MCF 10A (cell line): Measurements from ENCODE around the gene PICK1. TPM values are rescaled to one million over a fixed set of nuclear protein-coding genes. Genes with fewer than 3 reads are reported as not detected.

Source experiments
- BruUV-seq: library from RNA; stranded (reverse); fragments of 400-500 nt; replicated peaks from 2 replicates; lab custom pipeline; 2021; lab: Mats Ljungman, UMichigan
- CTCF ChIA-PET: fragments of 300-600 bp; sonication (Branson Sonifier 250); formaldehyde crosslinking; extraction: SDS; loops from one replicate; lab custom pipeline; 2021; ENCODE audit warnings: antibody characterized with exemption, inconsistent platforms; lab: Yijun Ruan, JAX
- POLR2A ChIA-PET: fragments of 300-600, 350-650 bp; sonication (Branson Sonifier 250); formaldehyde crosslinking; extraction: SDS; loops from one replicate; lab custom pipeline; 2020; ENCODE audit warnings: antibody characterized with exemption, inconsistent platforms; lab: Yijun Ruan, JAX
- DNase-seq: peaks from one replicate; pipeline ENCODE4 v3.0.0-alpha.2; 2018; ENCODE audit not compliant: unreplicated experiment
- H3K27ac Mint-ChIP-seq: one replicate; pipeline ENCODE4 v1.8.0; 2022; ENCODE audit warnings: mild to moderate bottlenecking, low read depth, mixed read lengths; ENCODE audit not compliant: unreplicated experiment
- H3K27me3 Mint-ChIP-seq: one replicate; pipeline ENCODE4 v1.8.0; 2022; ENCODE audit warnings: mixed read lengths; ENCODE audit not compliant: insufficient read depth, unreplicated experiment
- H3K36me3 Mint-ChIP-seq: one replicate; pipeline ENCODE4 v1.8.0; 2022; ENCODE audit warnings: mild to moderate bottlenecking, moderate library complexity, mixed read lengths; ENCODE audit not compliant: insufficient read depth, unreplicated experiment
- H3K4me1 Mint-ChIP-seq: one replicate; pipeline ENCODE4 v1.8.0; 2022; ENCODE audit warnings: mixed read lengths; ENCODE audit not compliant: insufficient read depth, unreplicated experiment
- H3K4me3 Mint-ChIP-seq: one replicate; pipeline ENCODE4 v1.8.0; 2022; ENCODE audit warnings: mild to moderate bottlenecking, moderate library complexity, mixed read lengths; ENCODE audit not compliant: unreplicated experiment
- H3K9me3 Mint-ChIP-seq: one replicate; pipeline ENCODE4 v1.8.0; 2022; ENCODE audit warnings: mixed read lengths; ENCODE audit not compliant: unreplicated experiment
- intact Hi-C: fragments of 100-400 bp; cut with micrococcal nuclease; formaldehyde crosslinking; loops from 2 replicates; pipeline ENCODE4 v1.14.1; 2022
- total RNA-seq: library from RNA; stranded (reverse); gene quantifications from 2 replicates; pipeline ENCODE4 v1.2.3, GENCODE V29; 2022
- TF ChIP-seq, protein P1 (sequence below): fragments of 200-600 bp; IDR thresholded peaks from one replicate; pipeline ENCODE4 v1.8.0; 2022; ENCODE audit warnings: antibody characterized with exemption, mild to moderate bottlenecking; ENCODE audit not compliant: unreplicated experiment

The PICK1 gene
- total RNA-seq, 1 experiment from 2014 or later = 40.6 TPM

DNA sequence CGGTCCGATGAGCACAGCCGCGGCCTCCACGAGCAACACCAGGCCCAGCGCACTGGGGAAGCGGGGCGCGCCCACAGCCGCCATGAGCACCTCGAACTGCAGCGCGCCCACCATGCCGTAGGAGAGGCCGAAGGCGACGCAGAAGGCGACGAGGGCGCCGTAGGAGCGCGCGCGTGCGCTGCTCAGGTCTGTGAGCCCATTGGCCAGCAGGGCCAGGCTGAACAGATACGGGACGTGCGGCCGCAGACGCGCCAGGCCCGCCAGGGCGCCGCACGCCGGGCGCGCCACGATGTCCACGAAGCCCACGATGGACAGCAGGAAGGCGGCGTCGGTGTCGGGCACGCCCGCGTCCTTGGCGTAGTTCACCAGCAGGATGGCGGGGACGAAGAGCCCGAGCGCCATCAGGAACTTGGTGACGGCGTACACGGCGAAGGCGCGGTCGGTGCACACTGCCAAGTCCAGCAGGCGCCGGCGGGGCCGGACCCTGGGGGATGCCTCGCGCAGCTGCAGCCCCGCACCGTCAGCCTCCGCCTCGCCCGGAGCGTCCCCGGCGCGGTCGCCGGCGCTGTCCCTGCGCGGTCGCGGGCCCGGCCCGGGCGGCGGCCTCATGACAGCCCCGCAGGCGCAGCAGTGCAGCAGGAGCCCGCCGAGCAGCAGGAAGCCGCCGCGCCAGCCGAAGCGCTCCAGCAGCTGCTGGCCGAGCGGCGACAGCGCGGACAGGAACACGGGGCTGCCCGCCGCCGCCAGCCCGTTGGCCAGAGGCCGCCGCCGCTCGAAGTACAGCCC is 23.8 kb downstream of the PICK1 start:
- Mint-ChIP-seq H3K4me1 (no peaks in the 10 kb centered on the region), H3K27me3 (no peaks in the 10 kb centered on the region), H3K4me3 (no peak overlapping the region), H3K9me3 (no peaks in the 10 kb centered on the region), H3K27ac (no peak overlapping the region), H3K36me3 (peaks cover 4% of the 10 kb centered on the region)
- DNase-seq = no peak
- POLR2A ChIA-PET = no interaction called here
- intact Hi-C loops = no loop called here
- no TSS peak for BruUV-seq
- TF ChIP-seq, protein P1, sequence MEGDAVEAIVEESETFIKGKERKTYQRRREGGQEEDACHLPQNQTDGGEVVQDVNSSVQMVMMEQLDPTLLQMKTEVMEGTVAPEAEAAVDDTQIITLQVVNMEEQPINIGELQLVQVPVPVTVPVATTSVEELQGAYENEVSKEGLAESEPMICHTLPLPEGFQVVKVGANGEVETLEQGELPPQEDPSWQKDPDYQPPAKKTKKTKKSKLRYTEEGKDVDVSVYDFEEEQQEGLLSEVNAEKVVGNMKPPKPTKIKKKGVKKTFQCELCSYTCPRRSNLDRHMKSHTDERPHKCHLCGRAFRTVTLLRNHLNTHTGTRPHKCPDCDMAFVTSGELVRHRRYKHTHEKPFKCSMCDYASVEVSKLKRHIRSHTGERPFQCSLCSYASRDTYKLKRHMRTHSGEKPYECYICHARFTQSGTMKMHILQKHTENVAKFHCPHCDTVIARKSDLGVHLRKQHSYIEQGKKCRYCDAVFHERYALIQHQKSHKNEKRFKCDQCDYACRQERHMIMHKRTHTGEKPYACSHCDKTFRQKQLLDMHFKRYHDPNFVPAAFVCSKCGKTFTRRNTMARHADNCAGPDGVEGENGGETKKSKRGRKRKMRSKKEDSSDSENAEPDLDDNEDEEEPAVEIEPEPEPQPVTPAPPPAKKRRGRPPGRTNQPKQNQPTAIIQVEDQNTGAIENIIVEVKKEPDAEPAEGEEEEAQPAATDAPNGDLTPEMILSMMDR = no peak
- CTCF ChIA-PET = interaction anchor here (0.6 kb wide), 1 partner anchor 64 kb away, joined by 3 read pairs; no protein-coding TSS in a partner anchor

DNA sequence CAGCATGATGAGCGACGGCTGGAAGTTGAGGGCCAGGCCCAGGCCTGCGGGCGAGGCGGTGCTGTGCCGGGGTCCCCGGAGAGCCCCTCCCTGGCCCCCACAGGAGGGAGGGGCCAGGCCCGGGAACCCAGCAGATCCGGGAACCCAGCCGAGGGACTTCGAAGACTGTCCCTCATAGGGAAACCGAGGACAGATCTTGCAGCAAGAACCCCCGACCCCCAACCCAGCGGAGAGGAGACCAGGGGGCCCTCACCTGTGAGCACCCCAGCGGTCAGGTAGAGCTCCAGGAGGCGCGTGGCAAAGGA is 24.4 kb downstream of the PICK1 start:
- Mint-ChIP-seq H3K4me1 (no peaks in the 10 kb centered on the region), H3K36me3 (no peaks in the 10 kb centered on the region), H3K27ac (no peak overlapping the region), H3K27me3 (no peaks in the 10 kb centered on the region), H3K4me3 (no peak overlapping the region), H3K9me3 (no peaks in the 10 kb centered on the region)
- TF ChIP-seq, protein P1 = no peak
- no TSS peak for BruUV-seq
- no peak for DNase-seq
- CTCF ChIA-PET = interaction anchor here (0.6 kb wide), 1 partner anchor 65 kb away, joined by 3 read pairs; no protein-coding TSS in a partner anchor
- POLR2A ChIA-PET = no interaction called here
- intact Hi-C loops = no loop called here

DNA sequence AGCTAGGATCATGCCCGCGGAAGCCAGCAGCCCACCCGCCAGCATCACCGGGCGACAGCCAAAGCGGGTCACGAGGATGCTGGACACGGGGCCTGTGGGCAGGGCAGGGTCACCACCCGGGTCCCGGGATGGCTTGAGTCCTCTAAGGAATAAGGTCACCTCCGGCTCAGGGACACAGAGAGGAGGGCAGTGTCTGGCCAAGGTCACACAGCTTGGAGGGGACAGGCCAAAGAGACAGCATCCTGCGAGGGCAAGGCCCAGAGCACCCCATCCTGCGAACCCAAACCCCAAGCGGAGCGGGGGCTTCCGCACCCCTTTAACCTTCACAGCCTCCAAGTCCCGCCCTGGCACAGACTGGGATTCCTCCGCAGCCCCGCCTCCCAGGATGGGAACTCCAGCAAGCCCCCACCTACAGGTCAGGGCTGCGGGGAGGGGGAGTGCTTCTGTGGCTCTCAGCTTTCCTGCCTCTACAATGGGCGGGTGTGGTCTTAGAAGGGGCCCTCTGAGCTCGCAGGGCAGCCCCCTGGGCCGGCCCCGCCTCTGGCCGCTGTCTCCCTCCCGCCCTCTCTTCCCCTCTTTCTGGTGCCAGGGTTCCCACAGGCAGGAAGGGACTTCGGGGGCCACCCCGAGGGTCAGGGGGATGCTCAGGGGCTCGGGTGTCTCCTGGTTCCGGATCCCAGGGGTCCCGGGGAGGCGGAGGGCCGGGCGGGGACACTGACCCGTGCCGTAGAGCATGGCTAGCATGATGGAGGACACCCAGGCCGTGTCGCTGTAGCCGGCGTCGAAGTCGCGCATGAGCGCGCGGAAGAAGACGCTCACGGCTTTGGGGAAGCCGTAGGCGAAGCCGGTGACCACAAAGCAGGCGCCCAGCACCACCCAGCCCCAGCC is 25.0 kb downstream of the PICK1 start:
- no peak for DNase-seq
- no peaks in the 10 kb centered on the region for H3K27me3 Mint-ChIP-seq
- TF ChIP-seq, protein P1 = no peak
- H3K4me1 Mint-ChIP-seq = peaks cover under 1% of the 10 kb centered on the region
- H3K4me3 Mint-ChIP-seq = no peak overlapping the region
- H3K36me3 Mint-ChIP-seq = no peaks in the 10 kb centered on the region
- CTCF ChIA-PET = interaction anchor here (0.6 to 0.7 kb wide), 2 partner anchors 66 to 1984 kb away, joined by 3 read pairs; no protein-coding TSS in a partner anchor
- intact Hi-C loops = no loop called here
- H3K9me3 Mint-ChIP-seq = no peaks in the 10 kb centered on the region
- H3K27ac Mint-ChIP-seq = no peak overlapping the region
- BruUV-seq = no TSS peak
- POLR2A ChIA-PET = no interaction called here

GRCh38 chr22:38082986-38083710 is 25.9 kb downstream of the PICK1 start:
- DNase-seq = no peak
- H3K27ac Mint-ChIP-seq = no peak overlapping the region
- H3K9me3 Mint-ChIP-seq = no peaks in the 10 kb centered on the region
- no peak overlapping the region for H3K4me3 Mint-ChIP-seq
- CTCF ChIA-PET = no interaction called here
- POLR2A ChIA-PET = interaction anchor here (0.6 kb wide), 1 partner anchor 491 kb away, joined by 3 read pairs; no protein-coding TSS in a partner anchor
- peaks cover 11% of the 10 kb centered on the region for H3K4me1 Mint-ChIP-seq
- no TSS peak for BruUV-seq
- intact Hi-C loops = no loop called here
- no peaks in the 10 kb centered on the region for H3K27me3 Mint-ChIP-seq
- TF ChIP-seq, protein P1 = no peak
- H3K36me3 Mint-ChIP-seq = peaks cover 9% of the 10 kb centered on the region
